ENCODE results near the gene PPP6R1.
A peak's percentile ranks its signal among the peaks of the same experiment; 100 is the strongest.

PPP6R1 gene

GRCh38 chr19:55297267-55297666 lies 38.5 kb upstream of the PPP6R1 start:
- H3K4me3 Mint-ChIP-seq, result no peak overlapping the region
- no peak for ATAC-seq (replicated peaks; ENCODE audit: extremely low read depth, poor library complexity, severe bottlenecking)
- H3K27ac Mint-ChIP-seq (ENCODE audit: low read depth), result no peak overlapping the region
- no peaks in the 10 kb centered on the region for H3K9me3 Mint-ChIP-seq
- H3K36me3 Mint-ChIP-seq (ENCODE audit: insufficient read depth), result peaks cover 2% of the 10 kb centered on the region
- DNase-seq (ENCODE audit: low spot score in 2 of 2), result no peak
- H3K4me1 Mint-ChIP-seq, result peaks cover 9% of the 10 kb centered on the region
- no peaks in the 10 kb centered on the region for H3K27me3 Mint-ChIP-seq

DNA sequence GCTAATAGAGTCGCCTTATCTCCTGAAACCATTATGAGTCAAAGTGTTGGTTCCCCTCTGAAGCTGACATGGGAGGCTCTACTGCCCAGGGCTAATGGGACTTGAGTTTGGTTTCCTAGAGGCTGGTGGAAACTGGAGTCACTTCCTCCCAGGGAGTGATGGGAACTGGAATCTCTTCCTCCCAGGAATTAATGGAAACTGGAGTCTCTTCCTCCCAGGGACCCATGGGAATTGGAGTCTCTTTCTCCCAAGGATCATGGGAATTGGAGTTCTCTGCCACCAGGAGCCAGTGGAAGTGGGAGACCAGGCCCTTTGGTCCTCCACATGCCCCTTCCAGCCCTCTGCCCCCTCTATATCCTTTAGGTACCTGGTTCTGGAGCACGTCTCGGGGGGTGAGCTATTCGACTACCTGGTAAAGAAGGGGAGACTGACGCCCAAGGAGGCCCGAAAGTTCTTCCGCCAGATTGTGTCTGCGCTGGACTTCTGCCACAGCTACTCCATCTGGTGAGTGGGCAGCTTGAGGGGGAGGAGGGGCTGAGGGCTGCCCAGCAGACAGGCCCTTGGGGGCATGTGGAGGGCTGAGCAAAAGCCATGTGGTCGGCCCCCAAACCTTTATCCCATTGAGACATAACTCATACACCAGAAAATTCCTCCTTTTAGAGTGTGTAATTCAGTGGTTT lies 30.4 kb upstream of the PPP6R1 start:
- DNase-seq (ENCODE audit: low spot score in 2 of 2) (no peak), ATAC-seq (replicated peaks; ENCODE audit: extremely low read depth, poor library complexity, severe bottlenecking) (no peak)
- Mint-ChIP-seq H3K4me1 (peaks cover 4% of the 10 kb centered on the region), H3K36me3 (ENCODE audit: insufficient read depth) (no peaks in the 10 kb centered on the region), H3K27me3 (no peaks in the 10 kb centered on the region), H3K4me3 (no peak overlapping the region), H3K27ac (ENCODE audit: low read depth) (no peak overlapping the region), H3K9me3 (no peaks in the 10 kb centered on the region)

DNA sequence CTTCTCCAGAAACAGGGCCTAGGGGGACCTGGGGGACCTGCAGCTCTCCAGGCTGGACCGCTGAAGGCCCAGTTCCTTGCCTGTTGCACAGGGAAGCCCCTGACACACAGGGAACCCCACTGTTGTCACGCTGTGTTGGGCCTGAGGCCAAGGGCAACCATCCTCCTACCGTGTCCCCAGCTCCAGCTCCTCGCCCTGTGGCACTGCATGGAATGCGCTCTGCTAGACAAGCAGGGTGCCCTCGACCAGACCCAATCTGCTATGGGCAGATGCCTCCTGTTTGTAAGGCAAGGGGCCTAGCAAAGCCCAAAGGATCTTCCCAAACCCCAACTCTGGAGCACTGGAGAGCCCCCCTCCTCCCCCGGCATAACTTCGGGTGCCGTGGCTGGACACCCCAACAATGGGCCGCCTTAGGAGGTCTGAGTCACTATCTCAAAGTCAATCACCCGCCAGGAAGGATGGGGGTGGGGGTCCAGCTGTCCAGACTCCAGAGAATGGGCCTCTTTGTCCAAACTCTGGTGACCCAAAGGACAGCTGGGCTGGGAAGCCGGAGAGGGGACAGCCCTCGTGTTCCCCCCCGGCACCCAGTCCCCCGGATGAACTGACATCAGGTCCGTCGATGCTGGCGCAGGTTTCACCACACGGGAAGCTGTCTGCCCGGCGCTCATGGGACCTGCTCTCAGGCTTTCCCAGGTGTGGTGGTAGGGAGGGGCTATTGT lies 28.7 kb upstream of the PPP6R1 start:
- H3K4me3 Mint-ChIP-seq, result no peak overlapping the region
- peaks cover 16% of the 10 kb centered on the region for H3K4me1 Mint-ChIP-seq
- no peaks in the 10 kb centered on the region for H3K27me3 Mint-ChIP-seq
- no peaks in the 10 kb centered on the region for H3K9me3 Mint-ChIP-seq
- H3K36me3 Mint-ChIP-seq (ENCODE audit: insufficient read depth), result peaks cover 2% of the 10 kb centered on the region
- no peak overlapping the region for H3K27ac Mint-ChIP-seq (ENCODE audit: low read depth)
- ATAC-seq (replicated peaks; ENCODE audit: extremely low read depth, poor library complexity, severe bottlenecking) (no peak), DNase-seq (ENCODE audit: low spot score in 2 of 2) (no peak)

DNA sequence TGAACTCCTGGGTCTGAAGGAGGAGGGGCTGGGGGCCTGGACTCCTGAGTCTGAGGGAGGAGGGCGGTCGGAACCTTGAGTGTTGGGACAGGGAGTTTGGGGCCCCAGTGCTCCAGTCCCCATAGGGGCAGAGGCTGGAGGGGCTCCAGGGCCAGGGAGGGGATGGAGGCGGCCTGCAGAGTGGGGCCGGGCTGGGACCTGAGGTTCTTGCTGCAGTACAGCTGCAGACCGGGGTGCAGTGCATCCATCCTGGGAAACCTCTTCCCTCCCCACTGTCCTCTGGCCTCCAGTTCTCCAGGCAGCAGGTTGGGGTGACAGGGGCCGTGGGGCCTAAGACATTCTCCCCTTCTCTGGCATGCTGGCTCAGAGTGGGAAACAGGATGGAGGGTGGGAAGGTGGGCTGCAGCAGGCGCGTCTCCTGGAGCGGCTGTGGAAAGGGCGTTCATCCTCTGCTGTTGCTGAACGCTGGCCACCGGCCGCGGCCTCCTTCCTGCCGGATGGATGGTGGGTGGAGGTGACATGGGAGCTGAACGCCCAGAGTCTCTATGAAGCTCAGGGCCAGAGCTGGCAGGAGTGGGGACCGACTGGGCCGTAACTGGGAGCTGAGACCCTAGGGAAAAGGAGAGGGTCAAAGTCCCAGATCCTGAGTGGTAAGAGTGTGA lies 26.5 kb upstream of the PPP6R1 start:
- DNase-seq (ENCODE audit: low spot score in 2 of 2) (no peak), ATAC-seq (replicated peaks; ENCODE audit: extremely low read depth, poor library complexity, severe bottlenecking) (no peak)
- H3K4me3 Mint-ChIP-seq, result no peak overlapping the region
- H3K4me1 Mint-ChIP-seq, result peaks cover 24% of the 10 kb centered on the region
- peak overlapping the region; percentile 35 for H3K27ac Mint-ChIP-seq (ENCODE audit: low read depth)
- no peaks in the 10 kb centered on the region for H3K9me3 Mint-ChIP-seq
- no peaks in the 10 kb centered on the region for H3K27me3 Mint-ChIP-seq
- peaks cover 5% of the 10 kb centered on the region for H3K36me3 Mint-ChIP-seq (ENCODE audit: insufficient read depth)

GRCh38 chr19:55284405-55285058 lies 25.7 kb upstream of the PPP6R1 start:
- H3K4me3 Mint-ChIP-seq, result no peak overlapping the region
- no peak for DNase-seq (ENCODE audit: low spot score in 2 of 2)

DNA sequence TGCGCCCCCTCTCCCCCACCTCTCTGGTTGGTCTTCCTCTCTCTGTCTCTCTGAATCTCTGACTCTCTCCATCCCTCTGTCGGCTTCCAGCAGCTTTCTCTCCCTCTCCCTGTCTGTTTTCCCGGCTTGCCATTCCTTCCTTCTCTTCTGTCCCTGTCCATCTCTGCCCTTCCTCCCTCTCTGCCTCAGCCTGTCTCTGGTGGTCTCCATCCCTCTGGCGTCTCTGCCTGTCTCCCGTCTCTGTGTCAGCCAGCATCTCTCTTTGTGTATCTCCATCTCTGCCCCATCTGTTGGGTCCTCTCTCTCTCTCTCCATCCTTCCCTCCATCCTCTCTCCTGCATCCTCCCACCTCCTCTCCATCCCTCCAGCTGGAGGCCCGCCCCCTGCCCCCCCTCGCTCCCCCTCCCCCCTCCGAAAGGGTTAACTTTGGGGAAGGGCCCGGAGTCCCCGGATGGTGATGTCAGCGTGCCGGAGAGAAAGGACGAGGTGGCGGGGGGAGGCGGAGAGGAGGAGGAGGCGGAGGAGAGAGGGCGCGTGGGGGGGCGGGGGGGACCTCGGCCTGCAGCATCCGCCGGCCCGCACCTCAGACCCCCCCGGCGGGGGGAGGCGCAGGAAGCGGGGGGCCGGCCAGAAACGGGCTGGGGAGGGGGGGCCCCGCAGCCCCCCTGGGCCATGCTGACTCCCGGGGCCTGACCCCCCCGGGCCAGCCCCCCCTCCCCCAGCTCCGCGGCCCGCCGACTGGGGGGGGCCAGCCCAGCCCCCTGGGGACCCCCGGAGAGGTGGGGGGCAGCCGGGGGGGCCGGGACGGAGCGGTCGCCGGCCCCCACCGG lies 24.9 kb upstream of the PPP6R1 start, which contains the start of gene BRSK1:
TSS of gene BRSK1 (plus strand) at position 450 of the 830 bp plus-strand sequence. CDS start 446 bp downstream, outside the sequence.
- H3K27ac Mint-ChIP-seq (ENCODE audit: low read depth), result peak within 1 kb of the TSS; percentile 35
- ATAC-seq (replicated peaks; ENCODE audit: extremely low read depth, poor library complexity, severe bottlenecking), result no peak
- peaks cover 11% of the 10 kb centered on the region for H3K36me3 Mint-ChIP-seq (ENCODE audit: insufficient read depth)
- no peaks in the 10 kb centered on the region for H3K27me3 Mint-ChIP-seq
- no peak for DNase-seq (ENCODE audit: low spot score in 2 of 2)
- peaks cover 38% of the 10 kb centered on the region for H3K4me1 Mint-ChIP-seq
- H3K9me3 Mint-ChIP-seq, result no peaks in the 10 kb centered on the region
- H3K4me3 Mint-ChIP-seq, result peak within 1 kb of the TSS; percentile 11

More at GRCh38 chr19:55284405-55285058, 25.7 kb upstream of the PPP6R1 start:
- H3K4me1 Mint-ChIP-seq, result peaks cover 32% of the 10 kb centered on the region
- peak overlapping the region; percentile 35 for H3K27ac Mint-ChIP-seq (ENCODE audit: low read depth)
- ATAC-seq (replicated peaks; ENCODE audit: extremely low read depth, poor library complexity, severe bottlenecking), result no peak
- H3K9me3 Mint-ChIP-seq, result no peaks in the 10 kb centered on the region
- H3K36me3 Mint-ChIP-seq (ENCODE audit: insufficient read depth), result peaks cover 10% of the 10 kb centered on the region
- H3K27me3 Mint-ChIP-seq, result no peaks in the 10 kb centered on the region

DNA sequence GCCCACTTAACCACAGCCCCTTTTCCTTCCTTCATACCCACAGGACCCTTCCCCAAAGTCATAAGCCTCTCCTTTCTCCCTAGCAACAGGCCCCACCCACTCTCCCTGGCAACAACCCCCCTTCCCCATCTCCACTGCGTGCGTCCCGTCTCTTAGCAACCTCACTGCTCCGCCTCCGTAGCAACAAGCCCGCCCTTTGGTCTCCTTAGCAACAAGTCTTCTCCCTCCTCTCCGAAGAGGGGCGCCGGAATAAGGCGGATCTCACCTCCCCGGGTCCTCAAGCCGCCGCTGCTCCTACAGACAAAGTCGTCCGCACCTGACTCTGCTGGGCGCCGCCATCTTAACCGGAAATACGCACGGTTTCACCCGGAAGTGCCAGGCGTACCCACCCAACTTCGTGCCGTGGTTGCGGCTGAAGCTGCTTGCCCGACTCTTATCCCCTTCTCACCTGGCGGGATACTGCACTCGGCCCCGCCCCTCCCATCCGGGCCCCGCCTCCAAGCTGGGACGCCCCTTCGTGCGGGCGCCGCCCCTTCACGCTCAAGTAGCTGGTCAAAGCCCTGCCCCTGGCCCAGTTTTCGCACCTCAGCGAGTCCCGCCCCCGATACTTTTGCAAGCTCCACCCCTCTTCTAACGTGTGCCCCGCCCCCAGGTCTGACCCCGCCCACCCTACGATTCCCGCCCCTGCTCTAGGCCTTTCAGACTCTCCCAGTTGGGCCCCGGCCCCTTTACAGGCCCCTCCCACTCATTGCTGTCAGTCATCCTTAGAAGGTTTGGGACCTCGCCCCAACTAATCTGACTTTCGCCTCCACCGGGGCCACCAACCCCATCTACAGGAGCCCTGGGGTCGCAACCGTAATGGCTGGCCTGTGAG lies 21.2 kb upstream of the PPP6R1 start, which contains the start of gene HSPBP1:
TSS of gene HSPBP1 (minus strand) at position 341 of the 874 bp plus-strand sequence. CDS start 502 bp downstream, outside the sequence.
- no peaks in the 10 kb centered on the region for H3K27me3 Mint-ChIP-seq
- DNase-seq (ENCODE audit: low spot score in 2 of 2), result peak; percentile 94 to 96
- H3K27ac Mint-ChIP-seq (ENCODE audit: low read depth), result peak within 1 kb of the TSS; percentile 100
- peaks cover 19% of the 10 kb centered on the region for H3K36me3 Mint-ChIP-seq (ENCODE audit: insufficient read depth)
- no peaks in the 10 kb centered on the region for H3K9me3 Mint-ChIP-seq
- peaks cover 55% of the 10 kb centered on the region for H3K4me1 Mint-ChIP-seq
- peak within 1 kb of the TSS; percentile 99 for H3K4me3 Mint-ChIP-seq
- peak; percentile 75 for ATAC-seq (replicated peaks; ENCODE audit: extremely low read depth, poor library complexity, severe bottlenecking)

GRCh38 chr19:55279340-55279739 lies 20.5 kb upstream of the PPP6R1 start:
- DNase-seq (ENCODE audit: low spot score in 2 of 2) (no peak), ATAC-seq (replicated peaks; ENCODE audit: extremely low read depth, poor library complexity, severe bottlenecking) (no peak)
- H3K9me3 Mint-ChIP-seq, result no peaks in the 10 kb centered on the region
- peaks cover 55% of the 10 kb centered on the region for H3K4me1 Mint-ChIP-seq
- H3K27me3 Mint-ChIP-seq, result no peaks in the 10 kb centered on the region
- H3K27ac Mint-ChIP-seq (ENCODE audit: low read depth), result peak overlapping the region; percentile 100
- peak overlapping the region; percentile 99 for H3K4me3 Mint-ChIP-seq
- peaks cover 22% of the 10 kb centered on the region for H3K36me3 Mint-ChIP-seq (ENCODE audit: insufficient read depth)

DNA sequence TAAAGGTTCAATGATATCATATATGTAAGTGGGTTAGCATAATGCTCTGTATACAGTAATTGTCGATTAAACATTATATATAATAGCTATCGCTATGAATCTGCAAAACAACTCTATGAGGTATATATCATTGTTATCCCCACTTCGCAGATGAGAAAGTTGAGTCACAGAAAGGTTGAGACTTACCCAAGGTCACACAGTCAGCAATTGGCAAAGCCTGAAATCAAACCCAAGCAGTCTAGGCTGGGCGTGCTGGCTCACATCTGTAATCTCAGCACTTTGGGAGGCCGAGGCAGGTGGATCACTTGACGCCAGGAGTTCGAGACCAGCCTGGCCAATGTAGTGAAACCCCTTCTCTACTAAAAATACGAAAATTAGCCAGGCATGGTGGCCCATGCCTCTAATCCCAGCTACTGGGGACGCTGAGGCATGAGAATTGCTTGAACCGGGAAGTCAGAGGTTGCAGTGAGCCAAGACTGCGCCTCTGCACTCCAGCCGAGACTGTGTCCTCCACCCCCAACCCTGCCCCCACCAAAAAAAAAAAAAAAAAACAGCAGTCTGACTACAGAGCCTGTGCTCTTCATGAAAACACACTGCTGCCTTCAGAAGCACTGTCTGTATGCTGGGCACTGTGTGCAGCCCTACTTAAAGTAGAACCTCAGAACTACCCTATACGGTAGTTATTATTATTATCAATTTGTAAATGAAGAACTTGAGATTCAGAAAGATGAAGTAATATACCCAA lies 19.7 kb upstream of the PPP6R1 start:
- H3K4me3 Mint-ChIP-seq, result peak overlapping the region; percentile 99
- peak overlapping the region; percentile 100 for H3K27ac Mint-ChIP-seq (ENCODE audit: low read depth)
- H3K27me3 Mint-ChIP-seq, result no peaks in the 10 kb centered on the region
- DNase-seq (ENCODE audit: low spot score in 2 of 2), result no peak
- no peaks in the 10 kb centered on the region for H3K9me3 Mint-ChIP-seq
- H3K4me1 Mint-ChIP-seq, result peaks cover 53% of the 10 kb centered on the region
- ATAC-seq (replicated peaks; ENCODE audit: extremely low read depth, poor library complexity, severe bottlenecking), result no peak
- H3K36me3 Mint-ChIP-seq (ENCODE audit: insufficient read depth), result peaks cover 23% of the 10 kb centered on the region

- peaks cover 43% of the 10 kb centered on the region for H3K4me1 Mint-ChIP-seq
- peak overlapping the region; percentile 91 for H3K27ac Mint-ChIP-seq (ENCODE audit: low read depth)
These were observed 18.7 kb upstream of the PPP6R1 start for GRCh38 chr19:55277494-55277893.

More at GRCh38 chr19:55277494-55277893, 18.7 kb upstream of the PPP6R1 start:
- Mint-ChIP-seq H3K36me3 (ENCODE audit: insufficient read depth) (peaks cover 25% of the 10 kb centered on the region), H3K27me3 (no peaks in the 10 kb centered on the region), H3K4me3 (peak overlapping the region; percentile 68), H3K9me3 (no peaks in the 10 kb centered on the region)
- DNase-seq (ENCODE audit: low spot score in 2 of 2) (no peak), ATAC-seq (replicated peaks; ENCODE audit: extremely low read depth, poor library complexity, severe bottlenecking) (no peak)
